GM19240 (cell line): ENCODE results near the gene FKTN.

Experiments
- DNase-seq: peaks from one replicate; pipeline ENCODE4 v3.0.0; 2011; ENCODE audit warnings: low spot score; ENCODE audit not compliant: insufficient read length

FKTN gene

GRCh38 chr9:105678163-105678562 lies 120.2 kb downstream of the FKTN start:
- DNase-seq, result no peak

GRCh38 chr9:105678781-105679180 lies 120.8 kb downstream of the FKTN start:
- DNase-seq, result no peak

- DNase-seq, result no peak
These were observed 121.5 kb downstream of the FKTN start for GRCh38 chr9:105679257-105680022.

- DNase-seq, result no peak
These were observed 123.4 kb downstream of the FKTN start for GRCh38 chr9:105681313-105681712.

GRCh38 chr9:105681724-105682123 lies 123.8 kb downstream of the FKTN start:
- DNase-seq, result no peak

DNA sequence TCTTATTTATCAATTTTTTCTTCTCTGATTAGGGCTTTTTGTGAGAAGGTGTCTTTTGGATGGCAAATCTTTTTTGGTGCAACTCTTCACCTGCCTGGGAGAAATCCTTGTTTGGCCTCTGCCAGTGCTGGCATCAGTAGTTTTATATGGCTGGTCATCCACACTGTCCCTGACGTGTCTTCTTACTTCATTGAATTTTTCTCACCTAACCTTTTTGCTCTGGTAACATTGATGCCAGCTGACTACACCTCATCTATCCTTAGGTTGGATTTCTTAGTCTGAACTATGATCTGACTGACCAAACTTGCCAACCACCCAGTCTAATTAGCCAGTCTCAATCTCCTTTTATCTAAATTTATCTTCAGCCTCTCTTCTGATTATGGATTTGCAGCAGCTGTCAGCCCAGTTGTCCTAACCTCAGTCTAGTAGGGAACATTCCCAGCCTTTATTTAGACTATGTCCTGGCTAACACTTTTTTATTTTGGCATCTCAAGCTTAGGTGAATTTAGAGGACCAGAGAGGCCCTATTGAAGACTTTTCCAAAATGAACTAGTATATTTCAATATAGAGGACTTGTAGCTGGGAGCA lies 125.9 kb downstream of the FKTN start:
- DNase-seq, result no peak

GRCh38 chr9:105686936-105687335 lies 129.0 kb downstream of the FKTN start:
- DNase-seq, result no peak
